Pulmonary artery endothelial cell (primary cell): ENCODE data around the gene LRRC56. TPM values are rescaled to one million over a fixed set of nuclear protein-coding genes. Genes with fewer than 3 reads are reported as not detected.

Experiments
- DNase-seq: peaks from one replicate; pipeline ENCODE4 v3.0.0-alpha.2; 2011; ENCODE audit warnings: low read depth, low spot score
- total RNA-seq: library from RNA; depleted of rRNA; stranded (reverse); fragments of >200 nt; gene quantifications from 2 replicates; pipeline ENCODE4 v1.2.3, GENCODE V29; 2014

The LRRC56 gene
- total RNA-seq, 1 donor from 2014 or later: 0.40 TPM

DNA sequence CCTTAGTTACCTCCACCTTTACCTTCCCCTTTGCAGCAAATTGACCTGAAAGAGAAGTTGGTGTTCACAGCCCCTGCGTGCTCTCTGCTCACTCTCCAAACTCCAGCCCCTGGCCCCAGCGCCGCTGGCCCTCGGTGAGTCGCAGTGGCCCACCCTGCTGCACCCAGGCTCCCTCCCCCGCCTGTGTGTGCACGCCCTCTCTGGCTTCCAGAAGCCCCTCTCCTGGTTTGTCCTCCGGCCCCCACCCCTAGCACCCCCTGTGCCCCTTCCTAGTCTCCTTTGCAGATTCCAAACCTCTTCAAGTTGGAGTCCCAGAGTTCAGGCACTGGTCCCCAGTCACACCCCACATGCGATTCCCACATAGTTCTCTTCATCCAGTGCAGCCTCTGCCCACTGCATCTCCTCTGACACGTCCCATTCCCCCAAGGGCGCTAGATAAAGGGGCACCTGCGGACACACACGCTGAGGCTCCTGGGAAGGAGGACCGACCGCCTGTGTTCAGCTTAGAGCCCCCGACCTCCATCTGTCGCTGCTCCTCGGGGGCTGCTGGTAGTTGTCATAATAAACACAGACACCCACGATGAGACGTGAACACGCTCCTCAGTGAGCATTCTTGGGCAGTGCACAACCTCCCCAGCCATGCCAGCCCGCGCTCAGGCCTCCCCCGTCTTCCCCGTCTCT is 37.4 kb downstream of the LRRC56 start:
- no peak for DNase-seq

- DNase-seq: no peak
Observed at GRCh38 chr11:575313-575995, 38.1 kb downstream of the LRRC56 start.

GRCh38 chr11:575996-576768 is 38.9 kb downstream of the LRRC56 start, which contains the start of gene PHRF1:
Gene PHRF1 (plus strand): TSS chr11:576470. CDS start chr11:581513, 5,043 bp downstream.
- peak; percentile 77 for DNase-seq

DNA sequence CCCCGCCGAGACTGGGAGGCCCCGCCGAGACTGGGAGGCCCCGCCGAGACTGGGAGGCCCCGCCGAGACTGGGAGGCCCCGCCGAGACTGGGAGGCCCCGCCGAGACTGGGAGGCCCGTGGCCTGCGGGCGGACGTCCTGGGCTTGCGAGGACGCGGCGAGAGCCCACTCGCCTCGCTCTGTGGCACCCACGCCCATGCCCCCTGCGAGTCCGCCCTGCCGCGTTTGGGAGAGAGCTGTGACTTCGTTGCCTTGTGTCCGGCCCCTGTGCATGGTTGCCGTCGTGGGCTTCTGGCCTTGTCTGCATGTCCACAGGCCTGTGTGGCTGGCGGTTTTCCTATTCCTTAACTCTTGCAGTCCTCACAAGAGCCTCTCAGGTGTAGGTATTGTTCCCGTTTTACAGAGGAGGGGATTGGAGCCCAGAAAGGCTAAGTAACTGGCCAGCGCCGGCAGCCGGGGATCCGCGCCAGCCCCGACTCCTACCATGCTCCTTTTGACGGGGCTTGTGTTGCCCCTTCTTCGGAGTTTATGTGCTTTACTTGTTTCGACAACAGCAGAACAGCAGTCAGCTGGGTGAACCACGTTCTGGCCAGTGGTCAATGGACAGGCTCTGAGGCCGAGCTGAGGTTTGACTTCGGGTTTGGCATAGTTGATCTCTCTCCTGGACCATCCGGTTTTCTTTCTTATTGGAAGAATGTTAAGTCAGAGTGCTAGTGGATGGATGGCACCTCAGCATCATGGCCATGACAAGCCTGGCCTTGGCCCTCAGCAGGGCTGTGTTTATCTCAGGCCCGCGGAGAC is 39.7 kb downstream of the LRRC56 start:
- DNase-seq: no peak

DNA sequence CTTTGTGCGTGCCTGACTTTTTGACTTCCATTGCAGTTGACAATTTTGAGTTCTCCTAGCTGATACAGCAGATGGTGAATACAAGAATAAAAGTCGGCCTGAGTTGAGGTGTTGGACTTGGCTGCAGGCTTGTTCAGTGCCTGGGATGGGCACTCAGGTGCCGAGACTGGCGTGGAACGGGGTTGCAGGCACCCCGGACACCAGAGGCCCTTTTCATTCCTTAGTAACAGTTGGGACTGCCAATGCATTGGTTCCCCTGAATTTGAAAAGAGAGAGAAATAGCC is 40.2 kb downstream of the LRRC56 start:
- no peak for DNase-seq

GRCh38 chr11:578276-579035 is 41.1 kb downstream of the LRRC56 start:
- DNase-seq: no peak

DNA sequence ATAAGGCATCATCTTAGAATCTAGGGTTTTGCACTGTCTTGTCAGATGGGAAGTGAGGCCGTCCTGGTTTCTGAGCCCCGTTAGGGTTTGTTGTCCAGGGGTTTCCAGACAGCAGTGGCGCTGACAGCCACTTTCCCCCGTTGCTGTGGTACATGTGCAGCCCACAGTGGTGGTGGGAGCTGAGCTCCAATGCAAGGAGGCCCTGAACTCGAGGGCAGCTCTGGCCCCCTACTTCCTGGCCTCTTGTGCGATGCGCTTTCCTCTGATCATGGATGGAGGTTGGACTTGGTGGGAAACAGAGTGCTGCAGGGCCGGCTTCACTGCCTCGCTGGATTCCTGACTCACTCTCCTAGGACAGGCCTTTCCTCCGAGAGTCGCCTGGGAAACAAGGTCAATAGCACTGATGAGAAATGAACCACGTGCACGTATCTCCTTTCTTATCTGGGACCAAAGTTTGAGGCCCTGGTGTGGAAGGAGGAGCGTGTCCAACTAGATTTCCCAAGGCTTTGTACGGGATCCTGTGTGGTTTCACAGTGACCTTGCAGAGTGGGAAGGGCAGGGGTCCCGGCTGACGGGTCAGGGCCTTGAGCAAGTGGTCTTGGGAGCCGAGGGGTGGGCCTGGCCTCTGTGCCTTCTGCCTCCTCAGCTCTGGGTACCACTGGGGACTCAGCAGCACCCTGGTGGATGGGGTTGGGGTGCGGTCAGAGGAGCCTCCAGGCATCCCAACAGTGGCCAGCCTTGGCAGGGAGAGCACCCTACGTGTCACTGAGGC is 42.7 kb downstream of the LRRC56 start:
- no peak for DNase-seq

DNA sequence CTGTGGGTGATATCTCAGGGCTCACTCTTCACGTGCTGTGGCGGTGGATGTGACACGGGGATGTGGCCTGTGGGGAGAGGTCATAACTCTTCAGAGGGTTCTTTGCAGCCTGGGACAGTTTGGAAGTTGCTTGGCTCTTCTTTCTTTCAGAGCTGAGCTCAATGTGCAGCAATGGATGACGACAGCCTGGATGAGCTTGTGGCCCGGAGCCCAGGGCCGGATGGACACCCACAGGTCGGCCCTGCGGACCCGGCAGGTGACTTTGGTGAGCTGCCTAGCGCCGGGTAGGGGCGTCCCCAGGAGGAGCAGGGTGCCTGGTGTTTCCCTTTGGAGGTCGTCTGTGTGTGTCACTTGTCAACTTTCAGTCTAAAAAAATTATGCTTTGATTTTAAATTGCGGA is 44.0 kb downstream of the LRRC56 start:
- no peak for DNase-seq

GRCh38 chr11:581752-582151 is 44.4 kb downstream of the LRRC56 start:
- DNase-seq: no peak

GRCh38 chr11:584287-584686 is 47.0 kb downstream of the LRRC56 start:
- DNase-seq: no peak

- no peak for DNase-seq
Observed at GRCh38 chr11:586376-587316, 49.3 kb downstream of the LRRC56 start.

GRCh38 chr11:587546-587945 is 50.2 kb downstream of the LRRC56 start:
- DNase-seq: no peak

- DNase-seq: peak; percentile 15
Observed at GRCh38 chr11:587978-588380, 50.7 kb downstream of the LRRC56 start.

DNA sequence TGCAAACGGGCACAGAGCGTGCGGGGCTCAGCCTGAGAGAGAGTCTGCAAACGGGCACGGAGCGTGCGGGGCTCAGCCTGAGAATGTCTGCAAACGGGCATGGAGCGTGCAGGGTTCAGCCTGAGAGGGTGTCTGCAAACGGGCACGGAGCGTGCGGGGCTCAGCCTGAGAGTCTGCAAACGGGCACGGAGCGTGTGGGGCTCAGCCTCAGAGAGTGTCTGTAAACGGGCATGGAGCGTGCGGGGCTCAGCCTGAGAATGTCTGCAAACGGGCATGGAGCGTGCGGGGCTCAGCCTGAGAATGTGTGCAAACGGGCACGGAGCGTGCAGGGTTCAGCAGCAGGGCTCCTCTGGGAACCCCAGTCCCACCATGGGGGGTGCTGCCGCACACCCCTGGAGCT is 52.5 kb downstream of the LRRC56 start:
- DNase-seq: no peak

GRCh38 chr11:590997-591396 is 53.7 kb downstream of the LRRC56 start:
- no peak for DNase-seq

DNA sequence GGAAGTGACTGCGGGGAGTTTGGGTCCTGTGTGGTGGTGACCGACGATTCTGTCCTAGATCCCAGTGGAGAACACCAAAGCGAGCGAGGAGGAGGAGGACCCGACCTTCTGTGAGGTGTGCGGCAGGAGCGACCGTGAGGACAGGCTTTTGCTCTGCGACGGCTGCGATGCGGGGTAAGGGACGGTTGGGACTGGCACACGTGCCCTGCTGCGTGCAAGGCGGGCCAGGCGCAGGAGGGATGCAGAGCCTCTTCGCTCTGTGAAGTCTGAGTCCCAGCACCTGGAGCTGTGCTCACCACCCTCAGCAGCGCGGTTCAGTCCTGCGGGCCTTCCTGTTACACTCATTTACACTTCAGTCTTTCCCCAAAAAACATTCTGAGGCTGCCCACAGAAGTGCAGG is 55.2 kb downstream of the LRRC56 start:
- no peak for DNase-seq

GRCh38 chr11:592918-593317 is 55.6 kb downstream of the LRRC56 start:
- DNase-seq: no peak

GRCh38 chr11:593347-593746 is 56.0 kb downstream of the LRRC56 start:
- DNase-seq: no peak

DNA sequence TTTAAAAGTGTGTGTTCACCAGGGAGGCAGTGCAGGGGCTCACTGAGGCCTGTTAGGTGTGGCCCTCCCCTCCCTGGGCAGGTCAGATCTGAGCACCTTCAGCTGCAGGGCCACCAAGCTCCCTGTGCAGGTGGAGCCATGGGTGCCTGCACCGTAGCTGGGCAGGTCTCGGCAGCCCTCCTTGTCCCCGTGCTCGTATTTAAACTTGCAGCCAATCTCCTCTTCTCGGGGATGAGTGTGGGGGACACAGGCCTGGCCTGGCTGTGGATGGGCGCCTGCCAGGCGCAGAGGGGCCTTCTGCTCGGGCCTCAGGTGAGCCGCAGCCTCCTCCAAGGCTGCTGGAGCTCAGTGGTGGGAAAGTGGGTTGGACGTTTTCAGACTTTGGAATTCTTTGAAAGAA is 58.1 kb downstream of the LRRC56 start:
- no peak for DNase-seq
